ENCODE measurements around the gene C1D. TPM values are rescaled to one million over a fixed set of nuclear protein-coding genes. Genes with fewer than 3 reads are reported as not detected.

C1D gene
- total RNA-seq, 1 donor from 2014 or later: 11.2 TPM

DNA sequence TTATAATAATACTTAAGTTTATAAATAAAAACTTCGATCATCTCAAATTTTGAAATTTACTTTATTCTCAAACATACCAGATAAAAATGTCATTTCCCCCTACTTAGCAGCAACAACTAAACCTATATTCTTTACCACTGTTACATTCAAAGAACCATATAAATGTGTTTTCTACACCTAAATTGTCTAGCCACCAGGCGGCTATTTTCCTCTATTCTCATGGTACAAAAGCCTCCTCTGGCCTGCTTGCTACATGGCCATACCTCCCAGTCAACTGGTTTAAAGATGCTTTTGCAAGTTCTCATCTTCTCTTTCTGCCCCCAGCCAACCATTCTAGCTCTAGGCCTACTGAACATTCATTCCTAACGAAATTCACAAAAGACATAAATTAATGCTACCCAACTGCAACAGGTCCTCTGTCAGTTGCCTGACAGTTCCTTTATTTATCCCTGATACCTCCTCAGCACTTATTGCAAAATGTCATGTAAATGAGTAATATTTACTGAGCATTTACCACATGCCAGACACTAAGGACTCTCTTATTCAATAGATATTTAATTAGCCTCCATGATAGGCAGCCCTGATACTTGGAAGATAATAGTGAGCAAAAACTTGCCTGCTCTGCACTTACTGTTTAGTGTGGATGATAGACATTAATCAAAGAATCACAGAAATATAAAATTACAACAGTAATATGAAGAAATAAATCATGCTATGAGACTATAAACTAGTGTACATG is 5.0 kb downstream of the C1D start:
- ATAC-seq: no peak

DNA sequence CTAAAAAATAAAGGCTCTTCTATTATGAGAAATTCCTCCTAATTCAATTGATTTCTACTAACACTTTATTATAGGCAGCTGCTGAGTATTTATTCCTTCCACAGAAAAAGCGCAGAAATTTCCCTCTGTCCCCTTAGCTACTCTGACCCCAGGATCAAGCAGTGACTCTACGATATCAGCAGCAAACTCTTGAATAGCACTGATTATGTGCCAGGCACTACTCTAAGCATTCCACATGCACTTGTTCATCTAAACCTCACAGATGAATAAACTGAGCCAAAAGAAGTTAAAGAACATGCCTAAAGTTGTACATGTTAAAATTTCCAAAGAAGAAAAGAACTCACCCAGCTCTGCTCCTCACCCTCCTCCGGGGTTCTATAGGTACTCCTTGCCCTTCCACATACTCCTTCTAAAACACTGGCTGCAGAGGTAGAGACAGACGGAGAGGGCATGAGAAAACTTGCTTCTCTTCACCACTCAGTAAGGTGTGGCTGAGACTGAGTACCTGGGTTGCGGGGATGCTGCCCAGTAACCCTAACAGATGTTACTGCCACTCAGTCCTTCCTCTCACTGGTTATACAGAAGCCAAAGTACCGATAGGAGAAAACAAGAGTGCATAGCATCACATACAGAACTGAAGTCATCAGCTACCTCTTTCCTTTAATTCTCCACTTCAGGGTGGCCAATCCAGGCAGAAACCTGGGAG is 9.9 kb downstream of the C1D start:
- peak; percentile 43 for ATAC-seq

DNA sequence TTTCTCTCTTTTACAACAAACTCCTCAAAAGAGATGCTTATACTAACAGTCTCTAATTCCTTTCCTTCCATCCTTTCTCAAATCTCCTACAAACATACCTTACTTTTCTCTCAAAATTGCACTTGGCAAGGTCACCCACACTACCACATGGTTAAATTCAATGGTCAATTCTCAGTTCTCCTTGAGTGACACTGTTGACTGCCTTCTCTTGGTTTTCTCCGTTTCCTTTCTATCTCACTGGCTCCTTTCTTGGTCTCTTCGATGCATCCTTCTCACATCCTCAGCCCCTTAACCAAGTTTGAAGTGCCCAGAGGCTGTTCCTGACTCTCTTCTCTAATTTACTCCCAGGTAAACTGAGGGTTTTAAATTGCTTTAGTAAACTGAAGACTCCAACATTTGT is 12.5 kb downstream of the C1D start:
- ATAC-seq: no peak

DNA sequence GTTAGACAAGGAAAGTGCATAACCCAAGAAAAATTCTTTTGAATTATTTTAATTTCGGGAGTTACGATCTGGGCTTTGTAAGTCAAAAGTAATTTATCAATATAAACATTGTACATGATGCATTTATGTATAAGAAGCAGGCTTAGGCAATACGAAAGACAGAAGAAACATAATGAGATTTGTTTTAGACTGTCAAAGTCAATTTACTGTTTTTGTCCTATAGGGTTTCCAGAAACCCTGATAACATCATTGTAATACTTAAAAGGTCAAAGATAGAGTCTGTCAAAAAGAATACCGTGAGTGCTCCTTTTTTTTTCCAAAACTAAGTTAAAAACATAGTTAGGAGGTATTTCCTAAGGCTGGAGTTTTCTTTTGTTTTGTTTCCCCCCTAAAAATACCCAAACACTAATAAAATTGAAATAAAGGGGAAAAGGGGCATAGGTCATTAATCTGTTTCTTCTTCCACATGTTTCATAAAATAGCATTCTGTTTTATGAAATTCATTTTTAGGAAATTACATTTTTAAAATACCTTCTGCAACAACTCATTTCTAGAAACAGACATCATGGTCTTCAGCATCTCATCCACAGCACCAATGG is 16.1 kb downstream of the C1D start:
- ATAC-seq: no peak

DNA sequence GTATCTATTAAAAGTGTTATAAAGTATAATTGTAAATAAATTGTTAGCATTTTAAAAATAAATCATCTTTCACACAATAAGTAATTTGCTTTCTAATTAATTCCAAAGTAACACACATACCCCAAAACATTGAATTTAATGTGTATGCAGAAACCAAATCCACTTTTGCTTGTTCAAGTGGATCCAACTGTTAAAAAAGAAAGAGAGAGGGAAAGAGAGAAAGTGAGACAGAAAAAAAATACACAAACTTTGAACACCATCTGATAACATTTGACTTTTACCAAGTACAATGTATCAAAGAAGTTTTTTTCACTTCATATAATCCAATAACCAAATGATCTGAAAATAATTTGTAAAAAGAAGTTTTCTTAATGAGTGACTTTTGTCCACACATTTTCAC is 16.6 kb downstream of the C1D start:
- no peak for ATAC-seq

DNA sequence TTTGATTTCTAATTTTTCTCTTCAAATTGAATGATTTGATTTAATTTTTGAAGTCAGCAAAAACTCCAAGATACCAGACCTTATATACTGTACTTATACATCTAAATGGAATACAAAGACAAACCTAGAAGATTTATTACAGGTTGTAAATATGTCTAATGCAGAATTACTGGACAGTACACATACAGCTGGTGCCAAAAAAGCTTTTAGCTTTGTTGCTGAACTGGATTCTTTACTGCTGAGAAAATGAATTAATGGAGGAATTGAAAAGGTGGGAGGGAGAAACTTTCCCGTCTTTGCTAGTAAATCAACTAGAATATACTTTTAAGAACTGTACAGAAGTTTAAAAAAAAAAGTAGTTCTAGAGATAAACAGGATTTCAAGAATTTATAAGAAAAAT is 17.5 kb downstream of the C1D start:
- no peak for ATAC-seq

DNA sequence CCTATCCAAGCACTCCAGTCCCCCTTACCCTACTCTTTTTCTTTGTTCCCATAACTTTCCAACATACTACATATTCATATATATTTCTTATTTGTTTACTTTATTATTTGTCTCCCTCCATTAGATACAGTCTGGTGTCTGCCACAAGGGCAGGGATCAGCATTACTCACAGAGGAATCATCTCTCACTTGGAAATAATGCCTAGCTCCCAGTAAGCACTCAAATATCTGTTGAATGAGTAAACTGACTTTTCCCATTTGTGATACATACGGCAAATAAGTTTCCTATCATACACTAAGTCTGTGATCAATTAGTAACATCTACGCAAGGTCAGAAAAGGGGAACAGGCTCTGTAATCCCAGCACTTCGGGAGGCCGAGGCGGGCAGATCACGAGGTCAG is 18.7 kb downstream of the C1D start:
- no peak for ATAC-seq

DNA sequence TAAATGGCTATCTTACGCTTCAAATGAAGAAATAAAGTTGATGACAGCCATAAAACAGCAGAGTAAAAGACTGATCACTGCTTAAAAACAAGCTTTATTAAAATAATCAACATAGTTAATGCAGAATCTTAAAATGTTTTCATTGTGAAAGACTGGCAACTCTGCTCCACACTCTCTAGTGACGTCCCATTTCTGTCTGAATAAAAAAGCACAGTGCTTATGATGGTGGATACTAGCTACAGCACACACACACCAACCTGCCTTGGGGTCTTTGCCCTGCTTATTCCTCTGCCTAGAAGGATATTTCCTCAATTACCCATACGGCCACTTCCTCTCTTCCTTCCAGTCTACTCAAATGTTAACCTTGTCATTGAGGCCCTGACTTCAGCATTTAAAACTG is 19.1 kb downstream of the C1D start:
- no peak for ATAC-seq

DNA sequence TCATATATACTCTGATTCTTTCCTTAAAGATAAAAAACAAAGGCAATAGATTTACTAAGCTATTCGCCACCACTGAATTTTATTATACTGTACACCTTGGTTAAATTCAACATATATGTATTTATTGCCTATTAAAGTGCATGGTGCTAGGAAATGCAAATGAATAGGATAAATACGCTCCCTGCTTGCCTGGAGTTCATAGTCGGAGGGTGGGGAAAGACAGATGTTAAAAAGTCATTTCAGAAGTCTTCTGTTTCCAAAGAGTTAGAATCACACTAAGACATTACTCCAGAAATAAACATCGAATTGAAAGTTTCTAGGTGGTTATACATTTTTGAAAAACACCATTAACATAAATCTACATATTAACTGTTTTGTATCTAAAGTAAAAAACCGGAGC is 19.8 kb downstream of the C1D start:
- no peak for ATAC-seq

DNA sequence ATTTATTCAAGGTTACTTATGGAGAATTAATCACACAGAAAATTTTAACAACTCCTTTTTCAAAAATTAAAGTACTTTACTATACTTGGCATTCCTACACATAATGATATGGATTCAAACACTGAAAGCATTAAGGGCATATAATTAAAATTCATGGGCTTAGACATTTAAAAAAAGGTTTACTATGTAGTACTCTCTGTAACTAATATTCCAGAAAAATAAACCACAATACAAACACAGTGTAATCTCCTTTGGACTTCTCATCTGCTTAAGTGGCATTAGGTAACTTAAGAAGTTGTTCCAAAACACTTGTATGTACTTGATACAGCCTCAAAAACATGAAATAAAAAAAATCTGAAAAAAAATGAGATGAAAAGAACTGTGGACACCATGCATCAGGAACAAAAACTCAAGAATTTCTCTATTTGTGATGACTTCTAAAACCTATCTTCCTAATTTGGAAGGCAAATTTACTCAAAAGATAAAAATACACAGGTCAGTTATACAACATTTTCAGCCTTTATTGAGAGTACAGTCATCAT is 21.0 kb downstream of the C1D start:
- no peak for ATAC-seq

DNA sequence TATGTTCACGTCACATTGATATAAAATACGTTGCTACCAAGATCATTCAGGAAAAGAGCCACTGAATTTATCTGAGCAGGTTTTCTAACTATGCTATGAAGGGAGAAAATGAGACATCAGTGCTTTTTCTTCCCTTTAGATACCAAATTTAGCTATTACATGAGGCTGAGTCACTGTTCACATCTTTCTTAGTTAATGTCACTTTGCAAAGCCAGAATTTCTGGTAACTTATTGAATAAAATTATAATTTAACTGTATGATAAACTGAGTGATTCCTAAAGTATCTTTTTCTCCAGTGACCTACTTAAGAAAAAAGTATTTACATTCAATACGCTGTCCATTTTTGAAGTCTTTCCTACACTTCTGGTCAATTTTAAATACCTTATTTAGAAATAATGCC is 22.7 kb downstream of the C1D start:
- ATAC-seq: no peak

DNA sequence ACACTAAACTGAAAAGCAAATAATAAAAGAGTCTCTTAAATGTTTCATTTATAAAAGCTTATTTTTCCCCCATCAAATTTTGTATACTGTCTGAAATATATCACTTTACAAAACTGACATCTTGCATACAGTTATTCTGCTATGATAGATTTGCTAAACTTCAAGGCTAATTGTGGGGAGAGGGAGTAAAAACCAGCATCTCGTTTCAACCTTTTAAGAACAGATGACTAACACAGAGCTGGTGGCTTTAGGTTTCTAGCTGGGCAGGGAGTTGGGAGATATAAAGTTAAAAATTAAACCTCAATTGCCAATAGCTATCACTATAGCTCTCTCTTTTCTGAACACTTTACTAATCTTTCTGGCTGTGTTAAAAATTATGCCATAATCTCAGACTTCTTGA is 23.5 kb downstream of the C1D start:
- ATAC-seq: no peak

DNA sequence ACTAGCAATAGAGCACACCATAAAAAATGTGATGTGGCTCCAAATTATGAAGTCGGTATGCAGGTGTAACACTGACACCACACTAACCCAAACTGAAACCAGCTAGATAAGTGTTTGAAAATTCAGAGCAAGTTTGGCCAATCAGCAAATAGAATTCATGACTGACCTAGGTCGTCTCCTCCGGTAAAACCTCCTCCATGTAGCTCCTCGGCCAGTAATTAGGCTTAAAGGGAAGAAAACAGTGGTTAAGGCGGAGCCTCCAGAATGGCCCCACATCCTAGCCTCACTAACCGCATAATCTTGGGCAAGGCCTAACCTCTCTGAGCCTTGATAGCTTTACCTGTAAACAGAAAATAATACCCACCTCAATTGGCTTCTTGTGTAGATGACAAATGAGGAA is 30.1 kb downstream of the C1D start:
- ATAC-seq: no peak

DNA sequence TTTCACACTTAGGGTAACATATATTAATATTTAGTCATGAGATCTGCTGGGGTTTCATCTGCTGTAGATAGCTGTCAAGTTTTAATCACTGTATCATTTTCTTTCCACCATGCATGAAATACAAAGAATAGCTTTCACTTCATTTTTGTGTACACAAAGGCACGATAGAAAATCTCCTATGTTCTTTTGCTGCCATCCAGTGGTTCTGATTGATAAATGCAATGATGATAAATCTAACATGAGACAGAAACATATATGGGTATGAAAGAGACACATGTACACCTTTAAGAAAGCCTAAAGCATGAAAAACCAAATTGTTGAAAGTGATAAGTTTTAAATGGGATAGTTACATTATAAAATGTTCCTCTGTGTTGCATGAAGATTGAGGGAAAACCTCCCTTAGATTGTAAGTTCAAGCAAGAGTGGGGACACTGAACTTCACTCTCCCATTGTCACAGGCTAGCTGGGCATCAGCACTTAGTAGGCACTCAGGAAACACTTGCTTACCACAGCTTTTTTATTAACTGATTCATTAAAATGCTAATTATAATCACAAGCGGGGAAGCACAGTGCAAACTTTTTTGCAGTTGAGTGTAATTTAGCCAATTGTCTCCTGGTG is 31.2 kb downstream of the C1D start:
- ATAC-seq: peak; percentile 67

DNA sequence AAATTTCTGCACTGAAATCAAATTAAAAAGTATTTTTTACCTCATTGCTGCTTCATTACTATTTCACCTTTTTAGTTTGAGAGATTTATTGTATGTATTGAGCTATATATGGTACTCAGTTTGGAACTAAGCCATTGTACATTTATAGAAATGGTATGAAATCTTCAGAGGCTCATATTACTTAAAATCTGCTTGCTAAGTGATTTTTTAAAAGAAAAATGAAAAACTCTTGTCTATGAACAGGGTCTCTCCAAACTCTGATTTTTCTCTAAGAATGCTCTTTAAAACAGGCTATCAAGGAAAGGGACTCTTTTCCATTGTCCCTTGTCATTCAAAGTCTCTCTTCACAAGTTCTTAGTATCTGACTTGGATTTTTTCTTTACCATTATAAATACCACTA is 31.8 kb downstream of the C1D start:
- no peak for ATAC-seq

DNA sequence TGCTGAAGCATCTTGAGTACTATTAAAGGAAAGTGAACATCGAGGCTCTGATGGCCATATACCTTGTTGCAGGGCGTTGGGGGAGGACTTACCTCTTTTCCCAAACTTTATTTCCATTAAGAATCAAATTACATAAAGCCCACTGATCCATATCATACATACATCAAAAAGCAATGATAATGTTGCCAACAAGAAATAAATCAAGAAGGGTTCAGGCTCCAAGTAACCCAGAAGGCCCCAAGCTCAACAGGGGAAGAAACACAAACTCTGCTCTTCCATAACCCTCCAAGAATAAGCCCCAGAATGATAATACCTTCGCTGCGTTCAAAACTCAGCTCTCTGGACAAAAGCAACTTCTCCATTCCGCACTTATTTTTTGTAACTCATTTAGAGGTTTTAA is 32.3 kb downstream of the C1D start:
- no peak for ATAC-seq

DNA sequence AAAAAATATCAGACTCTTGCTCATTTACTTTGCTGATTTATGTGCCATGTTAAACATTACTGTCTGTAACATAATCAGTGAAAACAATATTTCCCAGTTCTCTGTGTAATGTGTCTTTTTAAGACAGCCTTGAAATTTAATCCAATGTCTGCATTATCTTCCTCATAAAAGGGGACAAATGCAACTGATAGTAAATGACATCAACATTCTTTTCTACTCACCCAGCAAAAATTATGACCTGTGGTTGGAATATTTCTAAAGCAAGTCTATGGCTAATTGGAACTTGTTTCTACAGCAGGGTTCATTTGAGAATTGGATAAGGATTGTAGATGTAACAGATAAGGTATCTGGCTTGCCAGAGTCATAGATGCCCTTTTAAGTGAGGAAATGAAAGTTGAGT is 34.8 kb downstream of the C1D start:
- ATAC-seq: no peak

DNA sequence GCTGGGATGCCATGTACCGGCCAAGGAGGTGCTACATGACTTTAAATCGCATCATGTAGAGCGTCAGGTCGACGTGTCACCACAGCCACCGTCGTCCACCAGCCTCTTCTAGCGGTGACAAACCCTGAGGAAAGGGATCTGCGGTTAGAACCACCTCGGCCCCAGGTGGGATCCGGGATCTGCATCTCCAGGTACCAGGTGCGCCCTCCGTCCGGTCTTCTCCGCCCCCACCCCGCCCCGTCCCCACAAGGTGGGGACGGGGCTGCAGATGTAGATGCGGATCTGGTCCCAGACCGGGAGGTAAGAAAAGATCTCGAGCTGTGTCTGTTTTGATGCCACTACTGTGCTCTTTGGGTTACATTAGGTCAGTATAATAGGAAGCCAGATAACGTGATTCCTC is 38.4 kb downstream of the C1D start:
- no peak for ATAC-seq

DNA sequence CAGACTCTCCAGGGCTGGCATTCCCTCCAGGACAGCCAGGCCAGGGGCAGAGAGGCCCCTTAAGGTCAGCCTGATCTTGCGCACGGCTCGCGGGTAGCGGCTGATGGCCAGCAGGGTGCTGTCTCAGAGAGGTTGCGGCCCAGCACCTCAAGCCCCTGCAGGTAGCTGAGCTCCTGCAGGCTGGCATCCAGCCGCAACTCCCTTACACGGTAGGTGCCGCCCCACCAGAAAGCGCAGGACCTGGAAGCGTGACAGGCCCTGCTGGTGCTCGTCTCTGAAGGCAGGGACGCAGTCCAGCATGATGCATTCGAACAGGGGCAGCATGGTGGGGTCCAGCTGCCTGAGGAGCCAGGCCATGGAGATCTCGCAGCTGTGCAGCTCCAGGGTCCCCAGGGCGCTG is 38.9 kb downstream of the C1D start:
- ATAC-seq: no peak

DNA sequence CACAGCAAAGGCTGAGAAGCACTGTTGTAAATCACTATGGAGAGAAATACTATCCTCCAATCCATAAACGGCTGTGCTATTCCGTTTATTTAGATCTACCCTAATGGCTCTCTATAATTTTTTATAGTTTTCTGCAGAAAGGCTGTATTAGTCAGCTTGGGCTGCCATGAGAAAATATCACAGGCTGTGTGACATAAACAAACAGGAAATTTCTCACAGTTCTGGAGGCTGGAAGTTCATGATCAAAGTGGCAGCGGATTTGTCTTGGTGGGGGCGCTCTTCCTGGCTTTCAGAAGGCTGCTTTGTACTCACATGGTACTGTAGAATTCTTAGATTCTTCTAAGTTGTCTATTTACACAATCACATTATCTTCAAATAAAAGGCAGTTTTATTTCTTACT is 44.1 kb downstream of the C1D start:
- ATAC-seq: no peak

DNA sequence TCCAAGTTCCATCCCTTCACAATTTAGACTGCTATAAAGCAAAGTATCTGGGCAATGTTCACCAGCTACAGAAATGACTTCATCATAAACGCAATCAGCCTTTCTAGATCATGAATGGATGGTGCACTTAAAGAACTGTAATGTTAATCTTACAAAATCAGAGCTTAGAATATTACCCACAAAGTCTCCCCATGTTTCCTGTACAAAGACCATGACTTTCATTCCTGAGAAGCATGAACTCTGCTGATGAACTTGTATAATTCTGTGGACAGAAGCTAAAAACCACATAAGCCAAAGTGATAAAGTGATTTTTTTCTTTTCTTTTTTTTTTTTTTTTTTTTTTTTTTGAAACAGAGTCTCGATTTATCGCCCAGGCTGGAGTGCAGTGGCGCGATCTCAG is 53.3 kb downstream of the C1D start:
- no peak for ATAC-seq

DNA sequence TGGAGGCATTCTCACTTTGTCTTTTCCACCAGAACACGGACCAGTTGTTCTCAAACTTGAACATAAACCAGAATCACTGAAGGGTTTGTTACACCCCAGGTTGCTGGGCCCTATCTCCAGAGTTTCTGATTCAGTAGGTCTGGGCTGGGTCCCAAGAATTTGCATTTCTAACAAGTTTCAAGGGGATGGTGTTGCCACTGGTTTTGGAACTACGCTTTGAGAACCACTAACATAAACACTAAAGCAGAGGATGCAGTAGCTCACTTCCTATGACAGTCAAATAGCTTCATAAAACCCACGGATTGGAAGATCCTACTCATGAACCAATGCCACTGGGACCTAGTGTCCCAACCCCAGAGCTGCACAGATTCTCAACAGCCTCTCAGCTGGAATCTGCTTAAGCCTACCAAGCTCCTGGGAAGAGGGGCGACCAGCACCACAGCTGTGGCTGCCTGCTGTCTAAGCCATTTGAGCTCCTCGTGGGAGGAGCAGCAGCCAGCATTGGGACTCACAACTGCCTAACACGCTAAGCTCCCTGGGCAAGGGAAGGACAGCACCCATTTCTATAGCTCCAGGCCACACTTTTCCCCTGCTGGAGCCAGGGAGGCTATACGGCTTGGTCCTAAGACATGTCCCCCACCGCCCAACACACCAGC is 62.5 kb downstream of the C1D start:
- no peak for ATAC-seq

DNA sequence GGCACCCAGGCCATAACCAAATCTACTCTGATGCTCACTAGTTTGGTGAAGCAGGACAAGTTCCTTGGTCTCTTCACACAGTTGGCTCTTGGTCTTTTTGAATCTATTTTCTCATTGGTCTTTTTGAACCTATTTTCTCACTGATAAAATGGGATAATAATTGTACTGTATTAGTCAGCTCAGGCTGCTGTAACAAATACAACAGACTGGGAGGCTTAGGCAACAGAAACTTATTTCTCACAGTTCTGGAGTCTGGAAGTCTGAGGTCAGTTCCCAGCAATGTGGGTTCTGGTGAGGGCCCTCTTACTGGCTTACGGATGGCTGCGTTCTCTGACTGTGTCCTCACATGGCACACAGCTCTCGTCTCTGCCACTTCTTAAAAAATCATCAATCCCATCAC is 63.5 kb downstream of the C1D start:
- ATAC-seq: no peak

All from esophagus mucosa (tissue), 1 donor.